Upper lobe of right lung (tissue), 1 donor: ENCODE data around the gene CCS. TPM values are rescaled to one million over a fixed set of nuclear protein-coding genes. Genes with fewer than 3 reads are reported as not detected.

Experiments used
- ATAC-seq: fragments of 200-7000 bp; cut with Tn5 transposase; one replicate; pipeline ENCODE4 v1.9.1; 2020; ENCODE audit warnings: mild to moderate bottlenecking, moderate library complexity
- DNase-seq: peaks from one replicate; pipeline ENCODE4 v3.0.0-alpha.2; 2020
- H3K27ac ChIP-seq: fragments of 200-600 bp; one replicate; pipeline ENCODE4 v1.8.0; 2022
- H3K27me3 ChIP-seq: fragments of 200-600 bp; one replicate; pipeline ENCODE4 v1.8.0; 2022; ENCODE audit warnings: mild to moderate bottlenecking
- H3K36me3 ChIP-seq: fragments of 200-600 bp; one replicate; pipeline ENCODE4 v1.8.0; 2022
- H3K4me1 ChIP-seq: fragments of 200-600 bp; one replicate; pipeline ENCODE4 v1.8.0; 2022
- H3K4me3 ChIP-seq: fragments of 200-600 bp; one replicate; pipeline ENCODE4 v1.8.0; 2022; ENCODE audit warnings: mild to moderate bottlenecking
- H3K9me3 ChIP-seq: fragments of 200-600 bp; one replicate; pipeline ENCODE4 v1.8.0; 2022
- CTCF ChIP-seq: fragments of 200-600 bp; IDR thresholded peaks from one replicate; pipeline ENCODE4 v1.8.0; 2022; ENCODE audit warnings: antibody characterized with exemption
- intact Hi-C: fragments of 100-400 bp; cut with DNase I; formaldehyde crosslinking; loops from one replicate; pipeline ENCODE4 v1.11.0; 2022
- total RNA-seq: library from RNA; stranded (reverse); fragmentation: NEBNext Ultra II Directional; extraction: Animal tissue kit (Norgen Biotek cat#: 25700); gene quantifications from one replicate; pipeline ENCODE4 v1.2.1, GENCODE V29; 2021
- donor health status: DM: no; HTN: yes; CAD: no; lungs with severe emphysema.

The CCS gene
- total RNA-seq, 1 donor from 2014 or later: 31.9 TPM

- intact Hi-C loops: no loop called here
- no peak for ATAC-seq
- TF ChIP-seq CTCF: no peak
- Histone ChIP-seq H3K27ac (no peak overlapping the region), H3K27me3 (no peaks in the 10 kb centered on the region), H3K4me1 (peaks cover 81% of the 10 kb centered on the region), H3K36me3 (peaks cover 91% of the 10 kb centered on the region), H3K9me3 (no peaks in the 10 kb centered on the region), H3K4me3 (no peak overlapping the region)
- no peak for DNase-seq
These were observed 50.9 kb downstream of the CCS start for GRCh38 chr11:66643745-66644437.

- intact Hi-C loops: no loop called here
- Histone ChIP-seq H3K27ac (no peak overlapping the region), H3K4me3 (no peak overlapping the region), H3K4me1 (peaks cover 60% of the 10 kb centered on the region), H3K36me3 (peaks cover 96% of the 10 kb centered on the region), H3K27me3 (no peaks in the 10 kb centered on the region), H3K9me3 (no peaks in the 10 kb centered on the region)
- DNase-seq (no peak), ATAC-seq (peak; percentile 21)
- TF ChIP-seq CTCF: no peak
These were observed 53.8 kb downstream of the CCS start for GRCh38 chr11:66646828-66647227.

- Histone ChIP-seq H3K36me3 (peaks cover 84% of the 10 kb centered on the region), H3K27me3 (no peaks in the 10 kb centered on the region), H3K4me3 (no peak overlapping the region), H3K27ac (no peak overlapping the region), H3K9me3 (no peaks in the 10 kb centered on the region), H3K4me1 (peaks cover 29% of the 10 kb centered on the region)
- ATAC-seq (no peak), DNase-seq (no peak)
- TF ChIP-seq CTCF: no peak
- intact Hi-C loops: no loop called here
These were observed 56.9 kb downstream of the CCS start for GRCh38 chr11:66649903-66650302.

GRCh38 chr11:66651016-66651415, 58.0 kb downstream of the CCS start:
- Histone ChIP-seq H3K27me3 (no peaks in the 10 kb centered on the region), H3K4me1 (peaks cover 18% of the 10 kb centered on the region), H3K9me3 (no peaks in the 10 kb centered on the region), H3K4me3 (no peak overlapping the region), H3K27ac (no peak overlapping the region), H3K36me3 (peaks cover 77% of the 10 kb centered on the region)
- no peak for DNase-seq
- intact Hi-C loops: no loop called here
- no peak for TF ChIP-seq CTCF
- ATAC-seq: no peak

GRCh38 chr11:66652651-66653050, 59.7 kb downstream of the CCS start:
- H3K4me1 ChIP-seq: peaks cover 2% of the 10 kb centered on the region
- no peaks in the 10 kb centered on the region for H3K27me3 ChIP-seq
- no peak overlapping the region for H3K27ac ChIP-seq
- no peak for ATAC-seq
- H3K9me3 ChIP-seq: no peaks in the 10 kb centered on the region
- H3K36me3 ChIP-seq: peaks cover 73% of the 10 kb centered on the region
- H3K4me3 ChIP-seq: no peak overlapping the region
- intact Hi-C loops: no loop called here
- no peak for DNase-seq
- no peak for TF ChIP-seq CTCF

GRCh38 chr11:66653123-66653522, 60.1 kb downstream of the CCS start:
- Histone ChIP-seq H3K27ac (no peak overlapping the region), H3K4me1 (no peaks in the 10 kb centered on the region), H3K27me3 (no peaks in the 10 kb centered on the region), H3K36me3 (peaks cover 73% of the 10 kb centered on the region), H3K9me3 (no peaks in the 10 kb centered on the region), H3K4me3 (no peak overlapping the region)
- no peak for DNase-seq
- no peak for ATAC-seq
- intact Hi-C loops: no loop called here
- no peak for TF ChIP-seq CTCF
